Measurements from ENCODE around the gene L2HGDH.

L2HGDH gene

GRCh38 chr14:50288146-50288545 is 23.9 kb downstream of the L2HGDH start:
- DNase-seq (ENCODE audit: low read depth): no peak

- DNase-seq (ENCODE audit: low read depth): no peak
These were observed 26.2 kb downstream of the L2HGDH start for GRCh38 chr14:50285861-50286260.

GRCh38 chr14:50272498-50272897 is 39.5 kb downstream of the L2HGDH start:
- no peak for DNase-seq (ENCODE audit: low read depth)

GRCh38 chr14:50270932-50271331 is 41.1 kb downstream of the L2HGDH start:
- DNase-seq (ENCODE audit: low read depth): no peak

- no peak for DNase-seq (ENCODE audit: low read depth)
These were observed 47.0 kb downstream of the L2HGDH start for GRCh38 chr14:50265029-50265428.

- no peak for DNase-seq (ENCODE audit: low read depth)
These were observed 48.7 kb downstream of the L2HGDH start for GRCh38 chr14:50263321-50263720.

- no peak for DNase-seq (ENCODE audit: low read depth)
These were observed 49.2 kb downstream of the L2HGDH start for GRCh38 chr14:50262865-50263264.

- DNase-seq (ENCODE audit: low read depth): no peak
These were observed 51.5 kb downstream of the L2HGDH start for GRCh38 chr14:50260511-50260910.

GRCh38 chr14:50260072-50260471 is 52.0 kb downstream of the L2HGDH start:
- DNase-seq (ENCODE audit: low read depth): no peak

- DNase-seq (ENCODE audit: low read depth): no peak
These were observed 54.3 kb downstream of the L2HGDH start for GRCh38 chr14:50257732-50258131.

- DNase-seq (ENCODE audit: low read depth): no peak
These were observed 57.8 kb downstream of the L2HGDH start for GRCh38 chr14:50254248-50254647.

GRCh38 chr14:50249136-50249775 is 62.8 kb downstream of the L2HGDH start:
- no peak for DNase-seq (ENCODE audit: low read depth)

GRCh38 chr14:50247245-50247644 is 64.8 kb downstream of the L2HGDH start:
- DNase-seq (ENCODE audit: low read depth): no peak

GRCh38 chr14:50242566-50243310 is 69.3 kb downstream of the L2HGDH start:
- DNase-seq (ENCODE audit: low read depth): no peak

- DNase-seq (ENCODE audit: low read depth): no peak
These were observed 69.9 kb downstream of the L2HGDH start for GRCh38 chr14:50242096-50242495.

GRCh38 chr14:50237427-50237826 is 74.6 kb downstream of the L2HGDH start:
- no peak for DNase-seq (ENCODE audit: low read depth)

GRCh38 chr14:50233951-50234250 is 78.1 kb downstream of the L2HGDH start:
- DNase-seq (ENCODE audit: low read depth): no peak

GRCh38 chr14:50233166-50233950 is 78.7 kb downstream of the L2HGDH start:
- DNase-seq (ENCODE audit: low read depth): no peak

GRCh38 chr14:50232276-50232642 is 79.8 kb downstream of the L2HGDH start:
- no peak for DNase-seq (ENCODE audit: low read depth)

GRCh38 chr14:50231475-50232275 is 80.4 kb downstream of the L2HGDH start, which contains the start of gene SOS2:
Gene SOS2, minus strand, starts transcription at chr14:50231578. Its CDS starts 295 bp downstream, at chr14:50231283.
- DNase-seq (ENCODE audit: low read depth): peak; percentile 53

GRCh38 chr14:50230701-50231474 is 81.1 kb downstream of the L2HGDH start:
- DNase-seq (ENCODE audit: low read depth): peak; percentile 6

GRCh38 chr14:50230401-50230700 is 81.7 kb downstream of the L2HGDH start:
- no peak for DNase-seq (ENCODE audit: low read depth)

All from stimulated activated CD8-positive, alpha-beta memory T cell treated with anti-CD3 and anti-CD28 coated beads, Interleukin-15, amount 100 ng/mL, for 24 hours (primary cell).